Femur (tissue), 1 donor: ENCODE results near the gene RANBP2.

Source experiments
- DNase-seq: peaks from one replicate; pipeline ENCODE4 v3.0.0-alpha.2; 2017

Gene RANBP2

DNA sequence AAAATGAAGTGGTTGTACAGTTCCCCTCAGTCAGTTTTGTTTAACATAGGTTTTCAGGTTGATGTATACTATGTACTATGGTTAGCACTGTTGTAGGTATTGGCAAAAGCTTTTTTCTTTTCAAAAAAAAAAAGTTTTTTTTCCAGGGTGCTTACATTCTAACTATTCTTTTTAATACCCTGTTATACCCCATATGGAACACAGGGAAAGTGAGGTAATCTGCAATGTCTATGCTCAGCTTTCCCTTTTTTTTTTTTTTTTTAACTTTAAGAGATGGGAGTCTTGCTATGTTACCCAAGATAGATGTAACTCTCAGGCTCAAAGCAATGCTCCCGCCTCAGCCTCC, 66.7 kb downstream of the RANBP2 start:
- DNase-seq, result no peak

GRCh38 chr2:108786354-108787215, 67.3 kb downstream of the RANBP2 start, which contains the start of gene CCDC138:
Gene CCDC138 (plus strand): TSS chr2:108786771. CDS start chr2:108786823, 52 bp downstream.
- peak; percentile 92 for DNase-seq

DNA sequence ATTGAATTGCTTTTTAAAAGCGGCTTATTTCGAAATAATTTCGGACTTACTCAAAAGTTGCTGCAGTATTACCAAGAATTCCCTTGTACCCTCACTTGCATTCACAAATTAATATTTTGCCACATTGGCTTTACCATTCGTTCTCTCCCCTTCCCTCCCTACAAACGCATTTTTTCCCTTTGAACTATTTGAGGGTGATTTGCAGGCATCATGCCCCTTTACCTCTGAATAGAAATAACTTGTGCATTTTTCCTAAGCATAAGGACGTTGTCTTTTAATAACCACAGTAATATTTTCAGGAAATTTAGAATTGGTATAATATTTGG, 67.9 kb downstream of the RANBP2 start:
- DNase-seq, result no peak

DNA sequence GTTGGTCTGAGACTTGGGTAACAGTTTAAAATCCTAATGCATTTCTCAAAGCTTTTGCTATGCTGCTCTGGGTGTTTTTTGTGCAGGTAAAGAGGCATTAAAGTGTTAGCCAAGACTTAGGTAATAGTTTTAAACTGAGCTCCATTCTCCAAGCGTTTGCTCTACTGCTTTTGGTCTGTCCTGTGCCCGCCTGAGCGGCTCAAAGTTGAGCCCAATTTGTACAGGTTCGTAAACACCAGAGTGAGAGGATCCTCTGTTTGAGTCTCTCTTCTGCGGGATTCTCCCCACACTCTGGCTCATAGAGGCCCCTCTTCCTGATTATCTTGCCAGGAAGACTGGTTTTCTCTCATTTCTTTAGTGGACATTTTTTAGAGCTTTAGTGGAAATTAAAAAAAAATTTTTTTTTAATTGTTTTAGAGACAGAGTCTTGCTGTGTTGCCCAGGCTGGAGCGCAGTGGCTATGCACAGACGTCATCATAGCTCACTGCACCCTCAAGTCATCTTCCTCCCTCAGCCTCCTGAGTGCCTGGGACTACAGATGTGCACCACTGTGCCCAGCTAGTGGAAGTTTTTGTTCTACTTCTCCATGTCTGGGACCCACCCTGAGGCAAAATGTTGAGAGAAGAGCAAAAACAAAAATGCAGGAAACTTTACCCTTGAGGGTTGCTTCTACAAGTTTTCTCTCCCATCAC, 83.9 kb downstream of the RANBP2 start:
- DNase-seq, result no peak

- DNase-seq, result no peak
Observed at GRCh38 chr2:108805032-108805431, 85.8 kb downstream of the RANBP2 start.

DNA sequence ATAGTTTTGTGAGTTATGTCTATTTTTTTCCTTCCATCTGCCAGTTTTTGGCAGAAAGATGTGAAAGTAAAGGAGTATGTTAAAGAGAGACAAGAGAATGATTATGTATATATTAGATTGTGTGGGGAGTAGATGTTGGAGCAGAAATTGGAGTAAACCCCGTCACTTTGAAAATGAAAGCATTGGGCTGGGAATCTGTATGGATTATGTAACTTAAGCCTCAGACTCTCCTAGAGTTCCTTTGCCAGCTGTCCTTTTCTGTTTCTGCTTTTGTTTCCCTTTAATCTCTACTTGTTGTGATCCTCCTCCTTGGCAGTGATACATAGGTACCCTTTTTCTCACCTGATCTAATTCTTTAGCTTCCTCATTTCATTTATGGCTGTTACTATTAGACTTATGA, 86.5 kb downstream of the RANBP2 start:
- no peak for DNase-seq

- DNase-seq, result no peak
Observed at GRCh38 chr2:108806371-108807113, 87.3 kb downstream of the RANBP2 start.

DNA sequence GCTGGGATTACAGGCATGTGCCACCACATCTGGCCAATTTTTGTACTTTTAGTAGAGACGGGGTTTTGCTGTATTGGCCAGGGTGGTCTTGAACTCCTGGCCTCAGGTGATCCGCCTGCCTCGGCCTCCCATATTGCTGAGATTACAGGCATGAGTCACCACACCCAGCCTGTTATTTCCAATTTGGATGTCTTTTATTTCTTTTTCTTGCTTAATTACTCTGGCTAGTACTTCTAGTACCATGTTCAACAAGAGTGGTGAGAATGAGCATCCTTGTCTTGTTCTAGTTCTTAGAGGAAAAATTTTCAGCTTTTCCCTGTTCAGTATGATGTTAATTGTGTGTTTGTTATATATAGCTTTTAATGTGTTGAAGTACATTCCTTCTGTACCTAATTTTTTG, 90.7 kb downstream of the RANBP2 start:
- DNase-seq, result no peak

DNA sequence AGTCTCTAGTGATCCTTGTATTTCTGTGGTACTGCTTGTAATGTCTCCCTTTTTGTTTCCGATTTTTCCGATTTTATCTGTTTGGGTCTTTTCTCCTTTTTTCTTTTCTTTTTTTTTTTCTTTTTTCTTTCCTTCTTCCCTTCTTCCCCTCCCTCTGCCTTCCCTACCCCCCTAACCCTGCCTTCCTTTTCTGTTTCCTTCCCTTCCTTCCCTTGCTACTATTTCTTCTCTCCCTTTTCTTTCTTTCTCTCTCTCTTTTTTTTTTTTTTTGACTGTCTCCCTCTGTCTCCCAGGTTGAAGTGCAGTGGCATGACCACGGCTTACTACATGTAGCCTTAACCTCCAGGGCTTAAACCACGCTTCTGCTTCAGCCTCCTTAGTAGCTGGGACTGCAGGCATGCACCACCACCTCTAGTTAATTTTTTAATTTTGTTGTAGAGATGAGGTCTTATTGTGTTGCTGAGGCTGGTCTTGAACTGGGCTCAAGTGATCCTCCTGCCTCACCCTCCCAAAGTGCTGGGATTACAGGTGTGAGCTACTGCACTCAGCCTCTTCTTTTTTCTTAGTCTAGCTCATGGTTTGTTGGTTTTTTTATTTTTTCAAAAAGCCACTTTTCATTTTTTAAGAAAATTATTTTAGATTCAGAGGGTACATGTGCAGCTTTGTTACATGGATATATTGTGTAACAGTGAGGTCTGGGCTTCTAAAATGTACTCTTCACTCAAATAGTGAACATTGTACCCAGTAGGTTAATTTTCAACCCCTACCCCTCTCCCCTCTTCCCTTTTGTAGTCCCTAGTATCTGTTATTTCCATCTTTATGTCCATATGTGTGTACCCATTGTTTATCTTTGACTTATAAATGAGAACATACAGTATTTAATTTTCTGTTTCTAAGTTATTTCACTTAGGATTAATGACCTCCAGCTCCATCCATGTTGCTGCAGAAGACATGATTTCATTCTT, 92.0 kb downstream of the RANBP2 start:
- no peak for DNase-seq

- no peak for DNase-seq
Observed at GRCh38 chr2:108813732-108814131, 94.5 kb downstream of the RANBP2 start.

- no peak for DNase-seq
Observed at GRCh38 chr2:108820482-108820881, 101.2 kb downstream of the RANBP2 start.

GRCh38 chr2:108823286-108823685, 104.0 kb downstream of the RANBP2 start:
- DNase-seq, result no peak

DNA sequence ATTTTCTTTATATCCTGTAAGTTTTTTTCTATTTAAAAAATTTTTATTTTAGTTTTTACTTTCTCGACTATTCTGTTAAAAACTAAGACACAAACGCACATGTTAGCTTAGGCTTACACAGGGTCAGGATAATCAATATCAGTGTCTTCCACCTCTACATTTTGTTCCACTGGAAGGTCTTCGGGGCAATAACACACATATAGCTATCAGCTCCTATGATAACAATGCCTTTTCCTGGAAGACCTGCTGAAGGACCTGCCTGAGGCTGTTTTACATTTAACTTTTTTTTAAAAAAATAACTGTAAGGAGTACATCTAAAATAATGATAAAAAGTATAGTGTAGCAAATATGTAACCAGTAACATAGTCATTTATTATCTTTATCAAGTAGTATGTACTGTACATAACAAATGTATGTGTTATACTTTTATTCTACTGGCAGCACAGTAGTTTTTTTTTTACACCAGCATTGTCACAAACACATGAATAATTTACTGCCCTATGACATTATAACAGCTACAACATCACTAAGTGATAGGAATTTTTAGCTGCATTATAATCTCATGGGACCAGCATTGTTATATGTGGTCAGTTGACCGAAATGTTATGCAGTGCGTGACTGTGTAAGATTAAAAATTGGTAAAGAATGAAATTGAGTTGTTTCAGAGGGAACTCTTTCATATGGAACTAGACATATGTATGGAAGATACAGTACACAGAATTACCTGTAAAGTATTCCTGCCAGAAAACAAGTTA, 105.2 kb downstream of the RANBP2 start:
- DNase-seq, result no peak

- DNase-seq, result no peak
Observed at GRCh38 chr2:108825254-108825653, 106.0 kb downstream of the RANBP2 start.

GRCh38 chr2:108825736-108826135, 106.5 kb downstream of the RANBP2 start:
- DNase-seq, result no peak

GRCh38 chr2:108829578-108830310, 110.5 kb downstream of the RANBP2 start:
- no peak for DNase-seq

GRCh38 chr2:108833219-108833618, 113.9 kb downstream of the RANBP2 start:
- DNase-seq, result no peak

DNA sequence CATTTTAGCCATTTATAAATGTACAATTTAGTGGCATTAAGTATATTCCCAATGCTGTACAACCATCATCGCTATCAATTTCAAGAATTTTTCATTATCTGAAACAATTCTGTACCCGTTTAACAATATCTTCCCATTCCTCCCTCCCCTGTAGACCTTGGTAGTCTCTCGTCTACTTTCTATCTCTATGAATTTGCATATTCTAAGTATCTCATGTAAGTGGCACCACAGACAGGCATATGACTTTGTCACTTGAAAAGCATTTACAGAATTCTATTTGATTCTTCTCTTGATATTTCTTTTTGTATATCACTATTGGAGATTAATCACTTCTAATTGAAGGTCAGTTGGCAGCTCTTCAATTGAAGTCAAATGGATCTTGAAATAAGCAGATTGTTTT, 115.3 kb downstream of the RANBP2 start:
- DNase-seq, result no peak

GRCh38 chr2:108835040-108835439, 115.8 kb downstream of the RANBP2 start:
- no peak for DNase-seq
